ENCODE data around the gene DUSP19.

DNA sequence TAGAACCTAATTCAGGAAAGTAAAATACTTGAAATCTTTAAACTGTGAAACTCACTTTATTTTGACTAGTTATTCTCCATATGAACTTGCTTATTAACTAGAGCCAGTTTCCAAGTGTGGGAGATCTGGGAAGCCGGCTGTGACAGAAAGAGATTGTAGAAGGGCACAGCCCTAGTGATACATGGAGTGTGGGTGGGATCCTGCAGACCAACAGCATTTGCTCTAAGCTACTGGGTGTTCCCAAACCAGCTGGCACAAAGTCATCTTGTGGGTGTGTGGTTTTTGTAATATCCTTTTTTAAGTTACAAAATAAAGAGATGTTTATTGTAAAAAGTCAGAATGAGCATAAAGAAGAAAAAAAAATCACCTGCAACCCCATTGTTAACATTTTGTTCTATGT is 3.4 kb downstream of the DUSP19 start:
- TF ChIP-seq DBP (CRISPR knock-in tag; IDR thresholded peaks at IDR 0.05; ENCODE audit: not compliant biosample characterization) (no peak), TCF12 (IDR thresholded peaks at IDR 0.05) (no peak), TCF12 (CRISPR knock-in tag; IDR thresholded peaks at IDR 0.05) (no peak), ZNF350 (CRISPR knock-in tag; IDR thresholded peaks at IDR 0.05; ENCODE audit: borderline replicate concordance, low read depth) (no peak), TARDBP (CRISPR knock-in tag; IDR thresholded peaks at IDR 0.05) (no peak), SETDB1 (CRISPR knock-in tag; IDR thresholded peaks at IDR 0.05; ENCODE audit: borderline replicate concordance) (no peak), ZNF280D (CRISPR knock-in tag; IDR thresholded peaks at IDR 0.05) (no peak), DNMT1 (CRISPR knock-in tag; IDR thresholded peaks at IDR 0.05) (no peak), FLYWCH1 (CRISPR knock-in tag; IDR thresholded peaks at IDR 0.05) (no peak), FOXK2 (IDR thresholded peaks at IDR 0.05) (no peak), TBP (CRISPR knock-in tag; IDR thresholded peaks at IDR 0.05) (no peak), EZH2 (conservative IDR thresholded peaks at IDR 0.05; ENCODE audit: low read depth, low read length) (no peak), RAD21 (CRISPR knock-in tag; IDR thresholded peaks at IDR 0.05) (no peak)
- TF ChIP-seq, protein P1, sequence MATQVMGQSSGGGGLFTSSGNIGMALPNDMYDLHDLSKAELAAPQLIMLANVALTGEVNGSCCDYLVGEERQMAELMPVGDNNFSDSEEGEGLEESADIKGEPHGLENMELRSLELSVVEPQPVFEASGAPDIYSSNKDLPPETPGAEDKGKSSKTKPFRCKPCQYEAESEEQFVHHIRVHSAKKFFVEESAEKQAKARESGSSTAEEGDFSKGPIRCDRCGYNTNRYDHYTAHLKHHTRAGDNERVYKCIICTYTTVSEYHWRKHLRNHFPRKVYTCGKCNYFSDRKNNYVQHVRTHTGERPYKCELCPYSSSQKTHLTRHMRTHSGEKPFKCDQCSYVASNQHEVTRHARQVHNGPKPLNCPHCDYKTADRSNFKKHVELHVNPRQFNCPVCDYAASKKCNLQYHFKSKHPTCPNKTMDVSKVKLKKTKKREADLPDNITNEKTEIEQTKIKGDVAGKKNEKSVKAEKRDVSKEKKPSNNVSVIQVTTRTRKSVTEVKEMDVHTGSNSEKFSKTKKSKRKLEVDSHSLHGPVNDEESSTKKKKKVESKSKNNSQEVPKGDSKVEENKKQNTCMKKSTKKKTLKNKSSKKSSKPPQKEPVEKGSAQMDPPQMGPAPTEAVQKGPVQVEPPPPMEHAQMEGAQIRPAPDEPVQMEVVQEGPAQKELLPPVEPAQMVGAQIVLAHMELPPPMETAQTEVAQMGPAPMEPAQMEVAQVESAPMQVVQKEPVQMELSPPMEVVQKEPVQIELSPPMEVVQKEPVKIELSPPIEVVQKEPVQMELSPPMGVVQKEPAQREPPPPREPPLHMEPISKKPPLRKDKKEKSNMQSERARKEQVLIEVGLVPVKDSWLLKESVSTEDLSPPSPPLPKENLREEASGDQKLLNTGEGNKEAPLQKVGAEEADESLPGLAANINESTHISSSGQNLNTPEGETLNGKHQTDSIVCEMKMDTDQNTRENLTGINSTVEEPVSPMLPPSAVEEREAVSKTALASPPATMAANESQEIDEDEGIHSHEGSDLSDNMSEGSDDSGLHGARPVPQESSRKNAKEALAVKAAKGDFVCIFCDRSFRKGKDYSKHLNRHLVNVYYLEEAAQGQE (IDR thresholded peaks at IDR 0.05; ENCODE audit: borderline replicate concordance in 1 of 2, low read depth in 1 of 2, low read length in 2 of 2) = no peak
